Measurements from ENCODE around the gene SCCPDH. TPM values are rescaled to one million over a fixed set of nuclear protein-coding genes. Genes with fewer than 3 reads are reported as not detected.

The SCCPDH gene
- total and polyA plus RNA-seq, 4 donors = 59.3 to 69.4 (median 65.4) TPM

DNA sequence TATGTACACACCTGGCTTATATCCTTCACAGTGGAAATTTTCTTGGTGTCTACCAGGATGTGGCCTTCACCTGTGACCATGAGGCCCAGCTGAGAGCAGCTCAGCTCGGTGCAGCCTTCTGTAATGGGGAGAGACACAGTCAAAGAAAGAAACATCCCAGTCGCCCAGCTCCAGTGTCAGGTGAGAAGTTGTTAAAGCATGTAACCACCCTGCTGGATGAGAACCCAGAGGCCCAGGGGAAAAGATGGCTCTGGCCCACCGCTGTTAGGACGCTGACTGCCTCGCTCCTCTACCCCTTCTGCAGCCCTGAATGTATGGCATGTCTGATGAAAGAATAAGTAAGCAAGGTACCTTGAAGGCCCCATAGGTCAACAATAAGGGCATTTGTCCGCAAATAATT lies 52.7 kb downstream of the SCCPDH start:
- Histone ChIP-seq H3K27me3 (ENCODE audit: control insufficient read depth, insufficient read depth, low read length) (no peaks in the 10 kb centered on the region), H3K9me3 (ENCODE audit: control insufficient read depth, insufficient read depth, low read length) (no peaks in the 10 kb centered on the region), H3K27ac (ENCODE audit: low read depth, low read length) (no peak overlapping the region), H3K4me1 (ENCODE audit: control insufficient read depth, insufficient read depth, low read length) (peaks cover 8% of the 10 kb centered on the region), H3K4me3 (ENCODE audit: low read depth, low read length) (no peak overlapping the region), H3K36me3 (ENCODE audit: control insufficient read depth, insufficient read depth, low read length) (peaks cover 40% of the 10 kb centered on the region)
- no peak for DNase-seq (ENCODE audit: low read depth in 4 of 6, low spot score in 6 of 6)
- 98% methylated on average over 6 of the region's 6 CpGs for WGBS (ENCODE audit: insufficient coverage)

DNA sequence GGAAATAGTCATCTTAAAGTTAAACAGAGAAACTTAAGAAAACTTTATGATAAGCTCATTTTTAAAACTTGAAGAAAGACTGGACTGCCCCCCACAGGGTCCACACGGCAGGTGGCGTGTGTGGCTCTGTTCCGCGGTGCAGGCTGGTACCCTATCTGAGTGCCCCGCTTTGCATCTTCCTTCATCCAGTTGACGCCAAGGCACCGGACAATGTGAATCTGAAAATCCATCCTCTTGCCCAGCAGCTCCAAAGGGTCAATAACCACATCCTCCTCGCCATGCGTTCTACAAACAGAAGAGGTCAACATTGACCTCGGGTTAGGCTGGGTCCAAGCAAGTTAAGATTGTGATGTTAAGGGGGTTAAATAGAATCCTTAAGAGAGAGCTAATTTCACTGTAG lies 54.5 kb downstream of the SCCPDH start:
- H3K27me3 ChIP-seq (ENCODE audit: control insufficient read depth, insufficient read depth, low read length) = no peaks in the 10 kb centered on the region
- no peaks in the 10 kb centered on the region for H3K9me3 ChIP-seq (ENCODE audit: control insufficient read depth, insufficient read depth, low read length)
- DNase-seq (ENCODE audit: low read depth in 4 of 6, low spot score in 6 of 6) = no peak
- peaks cover 43% of the 10 kb centered on the region for H3K36me3 ChIP-seq (ENCODE audit: control insufficient read depth, insufficient read depth, low read length)
- H3K27ac ChIP-seq (ENCODE audit: low read depth, low read length) = no peak overlapping the region
- peaks cover 16% of the 10 kb centered on the region for H3K4me1 ChIP-seq (ENCODE audit: control insufficient read depth, insufficient read depth, low read length)
- 97% methylated on average over 8 of the region's 10 CpGs for WGBS (ENCODE audit: insufficient coverage)
- H3K4me3 ChIP-seq (ENCODE audit: low read depth, low read length) = no peak overlapping the region

DNA sequence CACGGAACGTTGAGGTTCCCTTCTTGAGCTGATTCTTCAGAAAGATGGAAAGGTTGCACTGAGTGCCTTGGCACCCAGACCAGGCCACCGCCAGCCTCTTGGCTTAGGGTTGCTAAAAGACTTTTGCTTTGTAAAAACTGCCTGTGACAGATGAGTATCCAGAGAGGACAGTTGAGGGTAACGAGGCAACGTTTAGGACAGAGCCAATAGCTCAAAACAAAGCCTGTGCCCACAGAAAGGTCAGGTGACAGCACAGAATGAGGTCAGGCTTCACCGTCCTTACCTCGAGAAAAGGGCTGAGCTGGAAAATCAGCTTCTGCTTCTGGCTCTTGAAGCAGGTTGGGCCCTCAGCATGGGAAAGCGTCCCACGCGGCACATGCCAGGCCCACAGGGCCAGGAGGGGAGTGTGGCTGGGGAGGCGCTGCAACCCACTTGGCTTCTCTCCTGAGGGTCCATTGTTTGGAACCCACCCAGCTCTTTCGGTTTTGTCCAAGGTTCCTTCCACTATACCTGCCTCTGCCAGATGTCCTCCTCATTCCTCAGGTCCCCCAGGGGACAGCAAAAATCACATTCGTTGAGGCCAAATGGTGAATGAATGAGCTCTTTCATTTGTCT lies 55.5 kb downstream of the SCCPDH start:
- H3K9me3 ChIP-seq (ENCODE audit: control insufficient read depth, insufficient read depth, low read length) = no peaks in the 10 kb centered on the region
- peaks cover 47% of the 10 kb centered on the region for H3K36me3 ChIP-seq (ENCODE audit: control insufficient read depth, insufficient read depth, low read length)
- H3K27ac ChIP-seq (ENCODE audit: low read depth, low read length) = no peak overlapping the region
- no peak for DNase-seq (ENCODE audit: low read depth in 4 of 6, low spot score in 6 of 6)
- H3K4me1 ChIP-seq (ENCODE audit: control insufficient read depth, insufficient read depth, low read length) = peaks cover 20% of the 10 kb centered on the region
- no peak overlapping the region for H3K4me3 ChIP-seq (ENCODE audit: low read depth, low read length)
- 77% methylated on average over 9 of the region's 13 CpGs for WGBS (ENCODE audit: insufficient coverage)
- no peaks in the 10 kb centered on the region for H3K27me3 ChIP-seq (ENCODE audit: control insufficient read depth, insufficient read depth, low read length)

DNA sequence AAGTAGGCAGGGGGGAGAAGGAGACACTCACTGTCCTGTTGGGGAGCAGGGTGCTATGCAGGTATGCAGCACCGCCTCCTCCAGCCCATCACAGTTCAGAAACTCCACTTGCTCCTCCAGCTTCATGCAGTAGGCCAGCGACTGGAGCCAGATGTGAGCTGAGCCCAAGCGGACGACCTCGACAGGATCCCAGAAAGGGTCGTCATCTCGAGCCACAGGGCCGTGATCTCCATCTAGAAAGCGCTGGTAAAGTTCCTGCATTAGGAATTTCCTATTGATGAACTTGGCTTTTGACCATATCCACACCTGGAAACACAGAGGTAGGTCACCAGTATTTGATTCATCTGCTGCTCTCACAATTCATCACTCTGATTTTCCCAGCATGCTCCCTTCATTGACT lies 56.1 kb downstream of the SCCPDH start:
- Histone ChIP-seq H3K36me3 (ENCODE audit: control insufficient read depth, insufficient read depth, low read length) (peaks cover 50% of the 10 kb centered on the region), H3K9me3 (ENCODE audit: control insufficient read depth, insufficient read depth, low read length) (no peaks in the 10 kb centered on the region), H3K27ac (ENCODE audit: low read depth, low read length) (no peak overlapping the region), H3K4me3 (ENCODE audit: low read depth, low read length) (no peak overlapping the region), H3K27me3 (ENCODE audit: control insufficient read depth, insufficient read depth, low read length) (no peaks in the 10 kb centered on the region), H3K4me1 (ENCODE audit: control insufficient read depth, insufficient read depth, low read length) (peaks cover 24% of the 10 kb centered on the region)
- DNase-seq (ENCODE audit: low read depth in 4 of 6, low spot score in 6 of 6) = no peak
- WGBS (ENCODE audit: insufficient coverage) = 98% methylated on average over 9 of the region's 9 CpGs

DNA sequence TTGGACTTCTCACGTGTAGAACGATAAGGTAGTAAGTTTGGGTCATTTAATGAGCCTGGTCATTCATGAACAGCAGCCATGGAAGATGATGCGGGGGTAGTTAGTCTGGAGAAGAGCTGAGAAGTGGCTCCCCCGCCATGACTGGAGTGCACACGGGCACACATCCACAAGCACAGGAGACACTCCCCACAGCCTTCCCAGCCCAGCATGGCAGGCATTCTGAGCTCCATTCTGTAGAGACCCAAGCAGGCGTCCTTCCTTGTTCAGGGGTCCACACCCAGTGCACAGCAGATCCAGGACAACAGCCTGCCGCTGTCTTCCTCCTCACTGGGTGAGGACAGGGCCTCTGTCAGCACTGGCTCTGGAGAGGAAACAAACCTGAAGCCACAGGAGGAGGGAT lies 57.0 kb downstream of the SCCPDH start:
- Histone ChIP-seq H3K27me3 (ENCODE audit: control insufficient read depth, insufficient read depth, low read length) (no peaks in the 10 kb centered on the region), H3K4me3 (ENCODE audit: low read depth, low read length) (no peak overlapping the region), H3K36me3 (ENCODE audit: control insufficient read depth, insufficient read depth, low read length) (peaks cover 44% of the 10 kb centered on the region), H3K9me3 (ENCODE audit: control insufficient read depth, insufficient read depth, low read length) (no peaks in the 10 kb centered on the region), H3K27ac (ENCODE audit: low read depth, low read length) (no peak overlapping the region), H3K4me1 (ENCODE audit: control insufficient read depth, insufficient read depth, low read length) (peaks cover 28% of the 10 kb centered on the region)
- WGBS (ENCODE audit: insufficient coverage) = 97% methylated on average over 5 of the region's 7 CpGs
- DNase-seq (ENCODE audit: low read depth in 4 of 6, low spot score in 6 of 6) = no peak

DNA sequence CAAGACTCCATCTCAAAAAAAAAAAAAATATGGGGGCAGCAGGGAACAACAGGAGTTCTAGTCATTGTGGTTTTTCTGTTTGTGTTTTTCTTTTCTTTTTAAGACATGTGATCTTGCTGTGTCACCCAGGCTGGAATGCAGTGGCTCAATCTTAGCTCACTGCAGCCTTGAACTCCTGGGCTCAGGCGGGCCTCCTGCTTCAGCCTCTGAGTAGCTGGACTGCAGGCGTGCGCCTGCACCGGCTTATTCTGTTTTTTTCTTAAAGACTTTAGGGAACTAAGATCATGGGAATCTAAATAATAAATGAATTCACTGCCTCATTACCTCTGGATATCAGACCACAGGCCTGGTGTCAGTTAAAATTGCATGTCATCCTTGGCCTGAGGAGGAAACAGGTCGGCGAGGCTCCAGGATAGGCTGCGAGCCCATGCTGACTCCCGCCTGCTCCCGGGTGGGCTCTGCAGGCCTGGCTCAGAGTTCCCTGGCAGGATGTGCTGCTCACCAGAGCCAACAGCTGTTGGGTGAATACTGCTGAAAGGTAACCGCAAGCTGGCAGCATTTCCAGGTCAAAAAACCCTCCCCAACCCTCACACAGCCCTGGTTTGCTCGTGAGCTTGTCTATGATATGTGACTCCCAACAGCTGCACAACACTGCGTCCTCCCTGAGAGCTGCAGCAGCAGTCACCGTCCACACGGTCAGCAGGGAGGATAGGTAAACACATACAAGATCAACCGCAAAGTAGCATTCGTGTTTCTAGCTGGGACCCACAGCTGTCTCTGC lies 58.1 kb downstream of the SCCPDH start:
- Histone ChIP-seq H3K27me3 (ENCODE audit: control insufficient read depth, insufficient read depth, low read length) (no peaks in the 10 kb centered on the region), H3K36me3 (ENCODE audit: control insufficient read depth, insufficient read depth, low read length) (peaks cover 38% of the 10 kb centered on the region), H3K9me3 (ENCODE audit: control insufficient read depth, insufficient read depth, low read length) (no peaks in the 10 kb centered on the region), H3K4me3 (ENCODE audit: low read depth, low read length) (no peak overlapping the region), H3K27ac (ENCODE audit: low read depth, low read length) (no peak overlapping the region), H3K4me1 (ENCODE audit: control insufficient read depth, insufficient read depth, low read length) (peaks cover 28% of the 10 kb centered on the region)
- peak in 1 of 6 donors; percentile 35 for DNase-seq (ENCODE audit: low read depth in 4 of 6, low spot score in 6 of 6)
- WGBS (ENCODE audit: insufficient coverage) = 57% methylated on average over 10 of the region's 16 CpGs

DNA sequence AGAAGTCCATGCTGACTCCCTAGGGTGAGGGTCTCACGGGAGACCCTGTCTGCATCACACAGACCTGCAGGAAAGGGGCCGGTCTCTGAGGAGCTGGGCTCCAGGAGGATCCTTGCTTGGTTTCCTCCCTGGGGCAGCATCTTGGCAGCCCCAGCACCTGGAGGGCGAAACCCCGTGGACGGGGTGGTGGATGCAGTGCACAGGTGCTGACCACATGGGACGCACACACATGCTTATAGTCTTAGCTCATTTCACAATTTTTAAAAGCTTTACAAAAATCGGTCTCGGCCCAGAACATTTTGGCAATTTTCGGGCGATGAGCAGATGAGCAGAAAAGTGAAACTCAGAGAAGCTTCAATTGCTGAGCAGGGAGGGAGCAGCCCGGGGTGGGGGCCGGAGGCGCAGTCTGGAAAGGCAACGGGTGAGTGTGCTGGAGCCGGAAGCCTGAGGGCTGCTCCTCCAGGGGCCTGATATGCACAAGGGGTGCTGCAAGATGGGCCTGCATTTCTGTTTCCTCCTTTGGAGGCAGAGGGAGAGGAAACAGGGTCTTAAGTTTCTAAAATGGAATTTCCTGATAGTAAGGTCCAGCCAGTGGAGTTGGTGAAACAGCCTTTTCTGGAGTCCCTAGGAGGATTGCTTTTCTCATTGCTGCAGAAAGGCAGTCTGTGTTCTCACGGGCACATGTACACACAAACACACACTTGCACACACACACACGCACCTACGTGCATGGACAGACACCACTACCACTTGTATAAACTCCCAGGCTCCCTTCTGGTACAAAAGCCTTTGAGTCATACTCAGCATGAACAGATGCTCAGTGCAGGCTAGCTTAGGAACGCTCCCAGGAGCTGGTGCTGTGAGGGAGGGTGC lies 60.6 kb downstream of the SCCPDH start:
- Histone ChIP-seq H3K27ac (ENCODE audit: low read depth, low read length) (no peak overlapping the region), H3K36me3 (ENCODE audit: control insufficient read depth, insufficient read depth, low read length) (peaks cover 23% of the 10 kb centered on the region), H3K4me1 (ENCODE audit: control insufficient read depth, insufficient read depth, low read length) (peaks cover 36% of the 10 kb centered on the region), H3K4me3 (ENCODE audit: low read depth, low read length) (no peak overlapping the region), H3K27me3 (ENCODE audit: control insufficient read depth, insufficient read depth, low read length) (no peaks in the 10 kb centered on the region), H3K9me3 (ENCODE audit: control insufficient read depth, insufficient read depth, low read length) (no peaks in the 10 kb centered on the region)
- peak in 1 of 6 donors; percentile 36 for DNase-seq (ENCODE audit: low read depth in 4 of 6, low spot score in 6 of 6)
- WGBS (ENCODE audit: insufficient coverage) = 64% methylated on average over 18 of the region's 19 CpGs

DNA sequence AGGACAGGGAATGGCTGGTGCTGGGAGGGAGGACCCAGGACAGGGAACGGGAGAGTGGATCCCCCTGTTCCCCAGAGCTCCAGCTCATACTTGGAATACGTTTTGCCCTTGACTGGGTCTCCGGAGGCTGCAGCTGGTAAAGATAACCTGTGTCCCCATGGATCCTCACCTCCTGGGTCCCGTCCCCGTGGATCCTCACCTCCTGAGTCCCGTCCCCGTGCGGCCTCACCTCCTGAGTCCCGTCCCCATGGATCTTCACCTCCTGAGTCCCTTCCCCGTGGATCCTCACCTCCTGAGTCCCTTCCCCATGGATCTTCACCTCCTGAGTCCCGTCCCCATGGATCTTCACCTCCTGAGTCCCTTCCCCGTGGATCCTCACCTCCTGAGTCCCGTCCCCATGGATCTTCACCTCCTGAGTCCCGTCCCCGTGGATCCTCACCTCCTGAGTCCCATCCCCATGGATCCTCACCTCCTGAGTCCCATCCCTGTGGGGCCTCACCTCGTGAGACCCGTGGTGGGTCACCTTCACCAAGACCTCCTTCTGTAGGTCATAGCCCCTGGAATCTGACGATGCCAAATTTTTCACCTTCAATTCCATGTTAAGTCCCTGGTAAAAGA lies 61.4 kb downstream of the SCCPDH start:
- no peak for DNase-seq (ENCODE audit: low read depth in 4 of 6, low spot score in 6 of 6)
- Histone ChIP-seq H3K27me3 (ENCODE audit: control insufficient read depth, insufficient read depth, low read length) (no peaks in the 10 kb centered on the region), H3K4me1 (ENCODE audit: control insufficient read depth, insufficient read depth, low read length) (peaks cover 38% of the 10 kb centered on the region), H3K9me3 (ENCODE audit: control insufficient read depth, insufficient read depth, low read length) (no peaks in the 10 kb centered on the region), H3K36me3 (ENCODE audit: control insufficient read depth, insufficient read depth, low read length) (peaks cover 18% of the 10 kb centered on the region), H3K4me3 (ENCODE audit: low read depth, low read length) (no peak overlapping the region), H3K27ac (ENCODE audit: low read depth, low read length) (no peak overlapping the region)
- WGBS (ENCODE audit: insufficient coverage) = 82% methylated on average over 17 of the region's 18 CpGs

DNA sequence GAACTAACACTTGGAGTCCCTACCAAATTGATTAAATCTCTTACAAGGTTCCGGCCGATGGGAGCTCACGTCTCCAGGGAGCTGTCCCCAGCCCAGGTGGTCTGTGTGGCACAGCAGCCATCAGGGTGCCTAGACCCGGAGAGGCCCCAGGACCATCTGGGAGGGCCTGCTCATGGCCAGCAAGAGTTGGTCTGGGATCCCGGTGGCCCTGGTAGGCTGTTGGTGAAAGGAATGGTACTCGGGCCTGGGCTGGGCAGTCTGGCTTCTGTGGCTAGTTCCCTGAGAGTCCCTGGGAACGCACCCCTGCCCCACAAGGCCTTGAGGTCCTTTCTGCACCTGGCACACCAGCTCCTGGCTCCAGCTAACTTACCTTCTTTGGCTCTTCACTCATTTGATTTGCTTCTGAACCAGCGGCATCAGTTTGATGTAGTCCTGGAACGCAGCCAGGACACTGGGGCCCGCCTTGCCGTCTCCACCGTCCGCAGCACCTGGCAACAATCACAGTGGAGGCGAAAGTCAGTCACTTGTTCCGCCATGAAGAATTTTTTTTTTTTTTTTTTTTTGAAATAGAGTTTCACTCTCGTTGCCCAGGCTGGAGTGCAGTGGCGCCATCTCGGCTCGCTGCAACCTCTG lies 62.5 kb downstream of the SCCPDH start:
- no peak overlapping the region for H3K27ac ChIP-seq (ENCODE audit: low read depth, low read length)
- peaks cover 20% of the 10 kb centered on the region for H3K36me3 ChIP-seq (ENCODE audit: control insufficient read depth, insufficient read depth, low read length)
- no peak overlapping the region for H3K4me3 ChIP-seq (ENCODE audit: low read depth, low read length)
- no peaks in the 10 kb centered on the region for H3K9me3 ChIP-seq (ENCODE audit: control insufficient read depth, insufficient read depth, low read length)
- no peaks in the 10 kb centered on the region for H3K27me3 ChIP-seq (ENCODE audit: control insufficient read depth, insufficient read depth, low read length)
- peaks cover 37% of the 10 kb centered on the region for H3K4me1 ChIP-seq (ENCODE audit: control insufficient read depth, insufficient read depth, low read length)
- DNase-seq (ENCODE audit: low read depth in 4 of 6, low spot score in 6 of 6) = no peak
- 72% methylated on average over 13 of the region's 19 CpGs for WGBS (ENCODE audit: insufficient coverage)
